GM18907 (cell line): ENCODE results near the gene IL17REL.
"Not testable (repeated sequence)": the region's sequence is repeated elsewhere in the genome, so short reads cannot be mapped to it uniquely, and the experiment has no call there.

Experiments used
- ATAC-seq: cut with Tn5 transposase; IDR thresholded peaks from one replicate; pipeline ENCODE4 v1.9.1; 2021; ENCODE audit warnings: mild to moderate bottlenecking, moderate library complexity; ENCODE audit not compliant: unreplicated experiment

IL17REL gene

GRCh38 chr22:49949914-49950292, 62.7 kb downstream of the IL17REL start:
- ATAC-seq: no peak

- no peak for ATAC-seq
These were observed 63.3 kb downstream of the IL17REL start for GRCh38 chr22:49948958-49949913.

GRCh38 chr22:49948116-49948957, 64.2 kb downstream of the IL17REL start:
- ATAC-seq: no peak

- ATAC-seq: no peak
These were observed 65.3 kb downstream of the IL17REL start for GRCh38 chr22:49947296-49947622.

DNA sequence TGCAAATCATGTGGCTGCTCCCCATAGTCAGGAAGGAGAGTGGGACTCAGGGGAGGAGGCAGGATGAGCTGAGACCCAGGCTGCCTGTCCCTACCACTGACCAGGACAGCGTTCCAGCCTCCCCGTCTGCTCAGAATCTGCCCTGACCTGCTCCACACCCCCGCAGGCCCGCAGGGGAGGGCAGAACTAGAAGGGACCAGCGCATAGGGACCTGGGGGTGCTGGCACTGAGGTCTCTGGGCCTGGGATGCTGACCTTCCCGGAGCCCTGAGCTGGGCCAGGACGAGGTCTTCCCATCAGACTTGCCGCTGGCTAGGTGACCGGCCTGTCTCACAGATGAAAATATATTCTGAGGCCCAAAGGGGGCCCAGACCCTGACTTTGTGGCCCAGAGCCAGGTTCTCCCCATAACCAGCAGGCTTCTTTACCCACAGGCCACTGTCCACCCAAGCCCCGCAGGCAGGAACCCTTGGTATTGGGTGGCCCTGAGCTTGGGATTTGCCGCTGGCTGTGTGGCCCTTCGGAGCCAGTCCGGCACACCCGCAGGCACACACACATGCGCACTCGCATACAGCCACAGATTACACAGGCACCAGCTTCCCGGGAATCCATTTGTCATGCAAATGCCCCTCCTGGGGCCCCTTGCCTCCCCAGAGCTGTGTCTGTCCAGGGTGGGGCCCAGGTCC, 65.8 kb downstream of the IL17REL start:
- ATAC-seq: no peak

GRCh38 chr22:49945042-49945794, 67.3 kb downstream of the IL17REL start:
- not testable (repeated sequence) for ATAC-seq
